COLO668 (cell line): ENCODE results near the gene CHAC2.
"Not testable (repeated sequence)": the region's sequence is repeated elsewhere in the genome, so short reads cannot be mapped to it uniquely, and the experiment has no call there.

Source experiments
- DNase-seq: peaks from one replicate; lab custom pipeline; 2025; ENCODE audit not compliant: unreplicated experiment; lab: John Stamatoyannopoulos, UW

CHAC2 gene

DNA sequence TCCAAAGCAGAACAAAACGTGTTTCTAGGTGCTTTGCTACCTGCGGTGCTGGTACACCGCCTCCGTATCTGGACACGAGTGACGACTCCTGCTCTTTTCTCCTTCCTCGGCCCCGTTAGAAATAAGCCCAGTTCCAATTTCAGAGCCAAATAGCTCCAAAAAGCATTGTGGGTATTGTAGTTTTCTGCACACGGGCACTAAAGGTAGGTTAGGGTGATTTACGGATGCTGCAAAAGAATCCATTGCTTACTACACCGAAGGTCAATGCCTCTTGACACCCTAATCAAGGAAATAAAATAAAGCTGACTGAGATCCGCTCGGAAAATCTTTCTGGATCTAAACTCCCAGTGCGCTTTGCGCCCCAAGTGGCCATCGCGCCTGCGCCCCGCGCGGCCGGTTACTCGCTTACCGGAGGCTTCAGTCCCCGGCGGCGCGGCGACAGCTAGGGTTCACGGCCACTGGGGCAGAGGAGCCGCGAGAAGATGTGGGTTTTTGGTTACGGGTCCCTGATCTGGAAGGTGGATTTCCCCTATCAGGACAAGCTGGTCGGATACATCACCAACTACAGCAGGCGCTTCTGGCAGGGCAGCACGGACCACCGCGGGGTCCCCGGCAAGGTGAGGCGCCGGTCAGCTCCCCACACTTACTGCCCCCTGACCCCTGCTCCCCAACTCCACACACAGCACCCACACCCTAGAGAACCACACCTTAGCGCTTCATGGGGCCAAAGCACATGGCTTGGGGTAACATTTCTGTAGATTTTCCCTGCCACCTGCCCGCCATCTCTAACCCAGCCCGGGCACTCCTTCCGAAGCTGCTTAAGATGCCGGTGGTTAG lies at the start of gene CHAC2:
Gene CHAC2, plus strand, starts transcription at position 400 of the 837 bp plus-strand sequence. Its CDS starts 83 bp downstream, at position 483.
- peak; percentile 93 for DNase-seq

DNA sequence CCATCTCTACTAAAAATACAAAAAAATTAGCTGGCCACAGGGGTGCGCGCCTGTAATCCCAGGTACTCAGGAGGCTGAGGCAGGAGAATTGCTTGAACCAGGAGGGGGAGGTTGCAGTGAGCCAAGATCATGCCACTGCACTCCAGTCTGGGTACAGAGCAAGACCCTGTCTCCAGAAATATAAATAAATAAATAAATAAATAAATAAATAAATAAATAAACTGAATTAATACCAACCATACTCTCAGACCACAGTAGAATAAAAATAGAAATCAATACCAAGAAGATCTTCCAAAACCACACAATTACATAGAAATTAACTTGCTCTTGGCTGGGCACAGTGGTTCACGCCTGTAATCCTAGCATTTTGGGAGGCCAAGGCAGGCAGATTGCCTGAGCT lies 46.7 kb upstream of the CHAC2 start:
- not testable (repeated sequence) for DNase-seq

DNA sequence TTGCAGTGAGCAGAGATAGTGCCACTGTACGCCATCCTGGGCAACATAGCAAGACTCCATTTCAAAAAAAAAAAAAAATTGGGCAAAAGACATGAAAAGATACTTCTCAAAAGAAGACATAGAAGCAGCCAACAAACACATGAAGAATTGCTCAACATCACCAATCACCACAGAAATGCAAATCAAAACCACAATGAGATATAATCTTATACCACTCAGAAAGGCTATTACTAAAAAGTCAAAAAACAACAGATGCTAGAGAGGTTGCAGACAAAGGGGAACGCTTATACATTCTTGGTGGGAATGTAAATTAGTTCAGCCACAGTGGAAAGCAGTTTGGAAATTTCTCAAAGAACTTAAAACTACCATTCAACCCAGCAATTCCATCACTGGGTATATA lies 43.1 kb upstream of the CHAC2 start:
- no peak for DNase-seq

DNA sequence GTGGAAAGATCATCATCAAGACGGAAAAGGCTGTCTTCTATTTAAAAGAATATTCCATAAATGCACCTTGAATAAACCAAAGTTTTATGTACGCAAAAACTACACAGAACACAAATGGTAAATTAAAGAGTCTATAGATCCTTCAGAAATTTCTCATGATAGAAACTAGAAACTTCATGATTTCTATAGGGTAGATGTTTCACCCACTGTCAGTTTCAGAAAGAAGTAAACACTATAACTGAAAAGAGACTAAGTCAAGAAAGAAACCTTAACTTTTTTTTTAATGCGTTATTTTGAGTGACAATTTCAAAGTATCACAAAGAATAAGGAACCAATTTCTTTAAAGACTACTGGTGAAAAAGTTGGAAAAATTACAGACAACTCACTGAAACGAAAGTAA lies 41.9 kb upstream of the CHAC2 start:
- no peak for DNase-seq

DNA sequence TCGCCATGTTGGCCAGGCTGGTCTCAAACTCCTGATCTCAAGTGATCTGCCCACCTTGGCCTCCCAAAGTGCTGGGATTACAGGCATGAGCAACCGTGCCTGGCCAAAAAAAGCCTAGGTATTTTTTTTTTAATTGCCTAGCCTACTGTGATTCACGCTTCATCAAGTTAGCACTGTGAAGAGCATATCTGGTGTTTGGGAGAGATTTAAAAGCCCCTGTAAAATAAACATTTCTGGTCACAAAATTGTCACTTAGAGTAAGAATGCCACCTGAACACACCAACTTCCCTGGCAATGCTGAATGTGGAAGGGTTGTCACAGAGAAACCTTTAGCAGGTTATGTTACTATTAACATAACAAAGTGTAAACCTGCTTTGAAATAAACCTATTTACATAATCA lies 39.7 kb upstream of the CHAC2 start:
- DNase-seq: no peak

DNA sequence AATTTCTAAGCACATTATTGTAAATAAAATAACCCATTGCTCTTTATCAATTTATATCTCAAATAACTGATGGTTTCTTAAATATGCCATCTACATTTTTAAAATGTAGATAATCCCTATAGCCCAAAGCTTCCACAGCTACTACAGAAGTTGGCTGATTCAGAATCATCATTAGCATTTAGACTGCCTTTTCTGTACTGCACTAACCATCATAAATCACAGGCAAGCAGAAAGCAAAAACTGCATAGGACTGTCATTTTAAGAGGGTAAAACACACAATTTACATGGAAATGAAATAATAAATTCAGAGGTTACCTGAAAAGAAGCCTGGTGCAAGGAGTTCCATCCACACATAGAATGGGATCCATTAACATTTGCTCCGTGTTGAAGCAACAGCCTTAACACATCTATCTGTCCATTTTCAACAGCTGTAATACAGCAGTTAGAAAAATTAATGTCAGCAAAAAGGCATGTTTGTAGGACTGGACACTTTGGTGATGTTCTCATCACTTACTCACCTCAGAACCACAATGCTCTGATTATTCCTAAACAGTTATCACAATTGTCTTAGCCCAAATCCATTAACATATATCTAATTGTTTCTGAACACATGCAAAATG lies 38.4 kb upstream of the CHAC2 start:
- no peak for DNase-seq

DNA sequence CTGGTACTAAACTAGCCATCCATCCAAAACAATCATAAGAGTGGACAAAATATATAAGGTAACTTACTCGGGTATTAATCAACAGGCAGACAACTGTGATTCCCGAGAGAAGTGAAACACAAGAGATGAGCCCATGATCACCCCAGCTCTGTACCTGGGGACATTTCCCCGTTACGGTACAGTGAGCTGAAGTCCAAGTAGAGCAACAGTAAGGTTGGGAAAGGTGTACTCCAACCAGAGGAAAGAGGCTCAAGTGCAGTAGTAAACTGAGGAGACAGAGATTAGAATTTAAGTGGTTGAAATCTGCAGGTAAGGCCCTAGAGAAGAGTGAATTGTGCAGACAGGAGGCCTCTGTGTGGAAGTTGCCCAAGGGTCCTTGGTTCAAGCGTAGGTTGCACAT lies 30.5 kb upstream of the CHAC2 start:
- DNase-seq: no peak

DNA sequence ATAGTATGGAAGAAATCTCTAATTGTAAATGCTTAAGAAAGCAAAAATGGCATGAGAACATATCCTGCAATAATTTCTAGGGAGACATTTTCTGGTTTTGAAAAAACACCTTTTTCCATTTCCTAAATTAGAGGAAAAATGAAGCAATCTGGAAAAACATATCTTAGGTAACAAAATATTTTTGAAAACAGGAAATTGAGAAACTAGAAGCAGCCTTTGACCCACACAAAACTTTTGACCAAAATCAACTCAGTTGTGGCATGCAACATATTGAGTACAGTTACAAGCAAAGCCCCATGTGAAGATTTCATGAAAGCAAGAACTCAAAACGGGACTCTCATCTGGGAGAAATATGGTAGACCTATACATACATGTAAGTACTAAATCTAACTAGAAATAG lies 28.6 kb upstream of the CHAC2 start:
- no peak for DNase-seq

DNA sequence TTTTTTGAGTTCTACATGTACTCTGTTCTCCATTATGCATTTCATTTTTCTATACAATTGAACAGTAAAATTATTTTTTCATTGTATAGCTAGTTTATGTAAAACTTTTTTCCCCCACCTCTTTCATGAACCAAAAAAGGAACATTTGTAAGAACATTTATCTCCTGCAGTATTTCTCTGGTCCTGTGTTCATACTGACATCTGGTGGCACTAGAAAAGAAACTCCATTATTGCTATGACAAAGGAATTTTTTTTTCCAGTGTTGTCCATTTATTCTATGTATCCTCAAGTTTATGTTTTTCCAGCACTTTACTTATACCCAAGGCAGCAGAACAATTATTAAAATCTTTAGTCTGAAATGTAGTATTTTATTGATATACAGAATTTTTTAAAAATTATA lies 27.4 kb upstream of the CHAC2 start:
- DNase-seq: no peak

DNA sequence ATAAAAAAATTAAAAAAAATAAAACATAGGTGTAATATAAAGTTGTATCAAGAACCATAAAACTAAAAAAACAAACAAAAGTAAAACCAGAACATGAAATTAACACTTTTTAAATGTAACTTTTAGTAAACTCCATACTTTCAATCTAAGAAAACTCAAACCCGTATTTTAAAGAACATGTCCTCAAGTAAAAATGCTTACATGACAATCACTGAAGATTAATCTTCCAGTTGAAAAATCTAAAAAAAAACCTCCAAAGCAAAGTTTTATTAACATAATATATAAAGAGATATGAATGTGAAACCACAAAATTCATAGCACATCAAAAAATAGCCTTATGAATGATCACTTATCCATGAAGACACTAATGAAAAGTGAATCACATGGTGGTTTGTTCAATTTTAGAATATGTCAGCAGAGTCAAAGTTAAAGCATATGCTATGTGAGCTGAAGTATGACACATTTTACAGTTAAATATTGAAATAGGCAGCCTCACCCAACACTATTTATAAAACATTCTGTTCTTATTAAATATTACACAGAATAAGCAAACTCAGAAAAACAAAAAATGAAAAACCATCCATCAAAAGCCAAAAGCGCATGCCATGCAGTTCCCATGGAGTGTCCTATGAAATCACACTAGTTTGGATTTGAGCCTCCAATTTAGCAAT lies 23.1 kb upstream of the CHAC2 start:
- no peak for DNase-seq

DNA sequence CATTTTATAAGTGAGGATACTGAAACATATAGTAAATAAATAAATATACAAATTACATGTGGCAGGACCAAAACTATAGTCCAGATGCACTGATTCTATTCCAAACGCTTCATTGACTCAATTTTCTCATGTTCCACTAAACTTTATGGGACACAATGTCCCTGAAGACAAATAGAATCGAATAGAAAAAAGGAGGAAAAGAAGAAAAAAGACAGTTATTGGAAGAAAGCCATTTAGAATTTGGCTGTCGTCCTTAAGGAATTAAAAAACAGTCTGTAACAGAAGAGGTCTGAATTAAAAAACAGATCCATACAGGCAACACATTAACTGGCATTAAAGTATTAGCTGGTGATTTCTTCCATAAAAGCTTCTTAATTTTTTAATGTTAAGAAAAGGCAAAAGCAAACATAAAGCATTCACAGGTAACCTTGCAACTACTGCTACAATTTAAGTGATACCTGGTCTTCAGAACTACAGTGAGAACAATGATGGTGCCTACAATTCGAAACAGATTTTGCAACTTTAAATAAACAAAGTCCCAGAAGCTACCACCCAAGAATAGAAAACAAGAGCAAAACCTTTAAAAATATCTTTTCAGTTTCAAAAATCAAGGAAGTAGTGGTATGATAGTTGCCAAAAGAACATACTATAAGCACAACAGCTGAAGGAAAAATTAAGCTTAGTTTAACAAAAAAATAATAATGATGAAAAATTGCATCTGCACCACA lies 17.4 kb upstream of the CHAC2 start:
- no peak for DNase-seq

DNA sequence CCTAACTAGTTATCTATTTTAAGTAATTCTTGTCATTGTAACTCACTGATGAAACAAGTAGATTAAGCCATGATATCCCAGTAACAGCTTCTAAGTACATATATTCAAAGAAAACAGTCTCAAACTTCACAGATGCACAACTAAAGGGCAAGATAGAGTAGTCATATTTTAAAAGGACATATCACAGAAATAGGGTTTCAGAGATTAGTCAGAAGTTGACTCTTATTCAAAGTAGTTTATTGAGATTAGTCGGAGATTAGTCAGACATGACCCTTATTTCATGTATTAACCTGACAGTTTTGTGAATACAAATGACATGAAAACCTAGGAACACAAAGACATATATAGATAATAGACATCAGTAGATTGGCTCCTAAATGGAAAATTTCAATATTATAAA lies 15.9 kb upstream of the CHAC2 start:
- no peak for DNase-seq

DNA sequence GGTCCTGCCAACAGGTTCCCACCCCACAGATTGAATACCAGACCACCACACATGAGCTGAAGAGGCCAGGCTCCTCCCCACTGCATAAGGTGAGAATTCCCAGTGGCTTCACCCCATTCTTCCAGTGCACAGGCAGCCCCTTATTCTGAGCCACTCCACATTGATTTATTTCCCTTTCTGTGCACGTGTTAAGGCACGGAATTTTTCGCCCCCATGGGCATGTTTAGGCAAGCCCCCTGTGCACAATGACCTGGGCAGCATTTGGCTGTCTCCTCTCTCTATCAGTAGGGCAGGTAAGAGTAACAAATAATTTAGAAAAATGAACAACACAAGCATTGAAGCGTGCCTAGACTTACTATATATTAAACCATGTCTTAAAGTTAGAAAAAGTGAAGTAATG lies 15.2 kb upstream of the CHAC2 start:
- no peak for DNase-seq

DNA sequence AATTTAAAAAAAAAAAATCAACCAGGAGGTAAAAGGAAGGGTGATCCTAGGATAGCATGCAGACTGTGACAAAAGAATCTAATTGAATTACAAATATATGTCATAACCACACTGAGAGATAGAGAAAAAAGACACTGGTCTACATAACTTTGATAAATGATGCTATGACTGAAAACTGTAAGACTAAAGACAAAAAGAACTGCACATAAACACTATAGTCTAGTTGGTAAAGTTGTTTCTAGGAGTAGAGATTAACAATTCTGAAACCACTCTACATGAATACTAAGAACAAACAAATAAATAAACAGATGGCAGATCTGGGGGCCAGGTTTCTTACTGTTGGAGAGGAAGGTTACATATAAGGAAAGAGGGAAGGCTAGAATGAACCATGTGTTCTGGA lies 14.6 kb upstream of the CHAC2 start:
- no peak for DNase-seq

DNA sequence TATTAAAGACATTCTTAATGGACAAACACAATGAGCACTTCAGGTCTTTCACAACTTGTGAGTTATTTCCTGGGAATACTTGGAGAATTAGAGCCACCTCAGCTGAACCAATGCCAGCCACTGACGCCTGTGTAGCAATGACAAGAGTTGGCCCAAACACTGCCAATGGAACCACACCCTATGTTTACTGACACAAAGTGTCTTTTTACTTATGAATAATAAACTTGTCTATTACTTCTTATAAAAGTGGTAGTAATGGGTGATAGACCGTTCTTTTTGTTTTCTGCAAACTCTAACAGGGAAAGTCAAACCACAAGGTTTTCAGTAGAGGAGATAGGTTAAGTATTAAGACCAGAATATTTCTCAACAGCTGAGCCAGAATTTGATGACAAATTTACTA lies 12.5 kb upstream of the CHAC2 start:
- no peak for DNase-seq

DNA sequence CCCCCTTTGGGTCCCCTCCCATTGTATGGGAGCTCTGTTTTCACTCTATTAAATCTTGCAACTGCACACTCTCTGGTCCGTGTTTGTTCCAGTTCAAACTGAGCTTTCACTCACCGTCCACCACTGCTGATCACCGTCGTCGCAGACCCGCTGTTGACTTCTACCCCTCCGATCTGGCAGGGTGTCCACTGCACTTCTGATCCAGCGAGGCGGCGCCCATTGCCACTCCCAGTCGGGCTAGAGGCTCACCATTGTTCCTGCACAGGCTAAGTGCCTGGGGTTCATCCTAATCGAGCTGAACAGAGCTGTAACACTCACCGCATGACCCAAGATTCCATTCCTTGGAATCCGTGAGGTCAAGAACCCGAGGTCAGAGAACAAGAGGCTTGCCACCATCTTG lies 11.0 kb upstream of the CHAC2 start:
- no peak for DNase-seq

DNA sequence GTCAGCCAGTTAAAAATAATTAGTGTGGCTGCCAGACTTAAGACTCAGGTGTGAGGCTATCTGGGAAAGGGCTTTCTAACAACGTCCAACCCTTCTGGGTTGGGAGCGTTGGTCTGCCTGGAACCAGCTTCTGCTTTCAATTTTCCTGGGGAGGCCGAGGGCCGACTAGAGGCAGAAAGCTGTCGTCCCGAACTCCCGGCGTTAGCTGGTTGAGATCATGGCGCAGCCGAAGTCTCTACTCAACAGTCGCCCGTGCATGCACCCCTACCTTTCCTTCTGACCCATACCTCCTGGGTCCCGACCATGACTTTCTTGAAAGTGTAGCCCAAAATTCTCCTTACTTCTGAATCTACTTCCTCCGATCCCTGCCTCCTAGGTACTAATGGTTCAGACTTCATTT lies 10.4 kb upstream of the CHAC2 start:
- DNase-seq: not testable (repeated sequence)

DNA sequence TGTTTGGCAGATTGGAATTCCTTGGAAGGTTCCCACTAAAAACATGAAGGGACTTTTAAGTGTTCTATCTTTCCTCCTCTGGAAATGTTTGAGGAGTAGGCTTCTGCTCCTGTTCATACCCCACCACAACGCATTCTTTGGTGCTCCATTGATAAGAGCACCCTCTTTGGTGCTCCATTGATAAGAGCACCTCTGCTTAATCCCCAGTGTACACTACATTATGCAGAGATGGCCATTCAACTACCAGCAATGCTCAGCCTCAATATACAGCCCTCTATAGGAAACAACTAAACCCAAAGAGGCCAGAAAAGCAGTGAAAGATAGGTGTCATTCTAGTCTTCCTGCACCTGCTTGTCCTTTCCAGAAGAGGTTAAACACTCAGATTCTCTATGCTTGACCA lies 1.8 kb upstream of the CHAC2 start:
- DNase-seq: no peak

DNA sequence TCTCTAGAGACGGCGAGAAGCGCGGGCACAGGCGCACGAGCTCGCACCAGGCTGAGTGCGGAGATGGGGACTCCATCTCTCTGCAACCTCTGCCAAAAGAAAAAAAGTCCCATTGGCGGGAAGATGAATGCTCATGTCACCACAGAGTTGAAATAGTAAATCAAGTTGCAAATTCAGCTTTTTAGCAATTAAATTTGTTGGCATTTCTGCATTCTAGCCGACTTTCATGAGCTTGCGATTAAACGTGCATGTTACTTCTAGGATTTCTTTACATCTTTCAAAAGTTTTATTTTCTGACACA lies 588 bp downstream of the CHAC2 start:
- DNase-seq: no peak

DNA sequence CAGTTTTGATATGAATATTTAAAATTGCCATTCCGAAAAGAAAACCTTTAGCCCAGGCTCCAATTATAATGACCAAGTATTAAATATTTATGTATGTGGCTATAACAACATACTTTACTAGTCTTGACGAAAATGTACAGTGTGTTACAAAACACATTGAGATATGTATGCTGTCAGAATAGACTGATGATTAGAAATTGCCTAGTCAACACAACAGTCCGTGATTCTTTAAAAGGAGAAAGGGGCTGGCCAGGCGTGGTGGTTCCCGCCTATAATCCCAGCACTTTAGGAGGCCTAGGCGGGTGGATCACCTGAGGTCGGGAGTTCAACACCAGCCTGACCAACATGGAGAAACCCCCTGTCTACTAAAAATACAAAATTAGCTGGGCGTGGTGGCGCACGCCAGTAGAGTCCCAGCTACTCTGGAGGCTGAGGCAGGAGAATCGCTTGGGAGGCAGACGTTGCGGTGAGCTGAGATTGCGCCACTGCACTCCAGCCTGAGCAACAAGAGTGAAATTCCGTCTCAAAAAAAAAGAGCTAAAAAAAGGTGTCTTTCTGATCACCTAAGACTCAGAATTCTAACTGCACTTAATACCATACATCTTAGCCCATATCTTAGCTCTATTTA lies 1.8 kb downstream of the CHAC2 start:
- no peak for DNase-seq

DNA sequence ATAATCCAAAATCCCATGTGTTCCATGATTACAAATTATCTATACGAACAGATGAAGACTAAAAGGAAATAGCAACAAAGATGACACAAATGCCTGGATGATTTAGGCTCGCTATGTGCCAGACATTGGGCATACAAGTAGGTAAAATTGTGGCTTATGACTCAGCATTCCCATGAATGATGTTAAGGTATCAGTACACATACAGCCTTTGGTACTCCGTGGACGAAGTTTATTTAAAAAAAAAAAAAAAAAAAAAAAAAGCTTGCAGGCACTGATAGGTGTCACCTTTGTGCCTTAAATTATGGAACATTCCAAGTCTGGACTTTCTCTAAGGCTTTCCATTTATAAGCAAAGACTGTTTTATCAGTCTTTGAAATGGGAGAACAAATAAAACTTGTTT lies 2.7 kb downstream of the CHAC2 start:
- no peak for DNase-seq
